A172 (cell line): ENCODE measurements around the gene RNF166. TPM values are rescaled to one million over a fixed set of nuclear protein-coding genes. Genes with fewer than 3 reads are reported as not detected.

Source experiments
- DNase-seq: peaks from one replicate; pipeline ENCODE4 v3.0.0-alpha.2; 2015; ENCODE audit warnings: low spot score
- total RNA-seq: library from RNA; depleted of rRNA; stranded (reverse); fragments of >200 nt; shearing (Covaris generic); gene quantifications from 2 replicates; pipeline ENCODE4 v1.2.3, GENCODE V29; 2014; rRNA removed

The RNF166 gene
- total RNA-seq, result 43.6 and 51.2 TPM in 2 replicates

DNA sequence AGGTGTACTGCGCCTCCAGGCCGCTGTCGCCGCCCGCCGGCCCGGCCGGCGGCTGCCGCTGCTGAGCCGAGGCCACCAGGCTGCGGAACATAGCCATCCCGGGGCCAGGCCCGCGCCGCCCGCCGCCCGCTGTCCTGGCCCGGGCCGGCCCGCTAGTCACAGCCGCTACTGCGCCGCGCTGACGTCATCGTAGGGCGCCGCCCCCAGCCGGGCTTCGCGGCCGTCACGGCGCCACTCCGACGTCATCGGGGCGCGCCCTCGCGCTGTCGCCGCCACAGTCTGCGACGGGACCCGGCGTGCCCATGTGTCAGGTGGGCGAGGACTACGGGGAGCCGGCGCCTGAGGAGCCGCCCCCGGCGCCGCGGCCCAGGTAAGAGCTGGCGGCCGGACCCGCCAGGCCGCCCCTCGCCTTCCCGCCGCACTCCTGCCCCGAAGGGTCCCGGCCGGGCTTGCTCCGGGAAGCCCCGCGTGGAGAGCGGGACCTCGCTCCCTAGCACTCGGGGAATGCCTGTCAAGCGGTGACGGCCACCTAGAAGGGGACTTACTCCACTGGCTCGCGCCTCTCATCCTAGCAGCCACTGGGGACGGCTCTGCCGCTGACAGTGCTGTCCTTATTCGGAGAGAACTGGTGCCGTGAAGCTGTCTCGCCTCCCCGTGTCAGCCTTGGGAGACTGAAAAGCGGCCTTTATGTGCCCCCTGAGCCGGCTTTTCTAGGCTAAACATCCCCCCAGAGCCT lies at the start of gene RNF166, which contains the start of gene CTU2:
Gene RNF166, minus strand, starts transcription at position 180 of the 736 bp plus-strand sequence. Its CDS starts 83 bp downstream, at position 97.
Gene CTU2, plus strand, starts transcription at position 275 of the 736 bp plus-strand sequence. Its CDS starts 28 bp downstream, at position 303.
- peak; percentile 70 for DNase-seq

DNA sequence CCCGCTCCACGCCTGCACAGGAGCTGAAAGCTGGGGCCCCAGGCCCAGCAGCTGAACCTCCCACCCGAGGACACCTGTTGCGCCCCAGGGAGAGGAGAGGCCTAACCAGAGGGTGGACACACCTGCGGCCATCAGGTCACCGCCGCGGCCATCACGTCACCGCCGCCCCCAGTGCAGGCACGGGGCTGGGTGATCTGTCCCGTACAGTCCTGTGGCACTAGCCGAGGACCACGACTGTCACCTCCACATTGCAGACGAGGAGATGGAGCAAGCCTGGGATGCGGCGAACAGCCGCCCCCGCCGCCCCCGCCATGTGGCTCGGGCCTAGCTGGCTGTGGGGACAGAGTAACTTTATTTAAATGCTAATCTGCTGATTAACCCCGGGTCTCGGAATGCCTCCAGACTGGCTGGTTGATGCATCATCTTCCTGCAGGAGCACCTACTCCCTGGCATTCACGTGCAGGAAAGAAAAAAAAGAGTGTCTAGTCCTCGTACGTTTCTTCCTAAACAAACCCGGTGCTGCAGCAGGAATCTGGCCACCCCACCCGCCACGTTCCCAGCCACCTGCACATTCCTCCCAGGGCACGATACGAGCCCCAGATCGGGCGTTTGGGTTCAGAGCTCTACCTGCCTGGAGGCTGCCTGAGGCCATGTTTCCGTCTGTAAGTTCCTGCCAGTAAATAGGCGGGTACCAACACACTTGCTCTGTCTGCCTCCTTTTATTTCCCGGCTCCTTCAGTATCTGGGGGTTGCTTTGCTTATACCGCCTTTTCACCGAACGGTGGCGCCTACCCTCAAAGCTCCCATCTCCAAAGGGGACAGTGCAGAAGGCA lies 48.9 kb upstream of the RNF166 start:
- DNase-seq, result peak; percentile 69

- DNase-seq, result no peak
Measured at GRCh38 chr16:88754109-88754911, 48.1 kb upstream of the RNF166 start.

- no peak for DNase-seq
Measured at GRCh38 chr16:88753602-88754001, 47.4 kb upstream of the RNF166 start.

DNA sequence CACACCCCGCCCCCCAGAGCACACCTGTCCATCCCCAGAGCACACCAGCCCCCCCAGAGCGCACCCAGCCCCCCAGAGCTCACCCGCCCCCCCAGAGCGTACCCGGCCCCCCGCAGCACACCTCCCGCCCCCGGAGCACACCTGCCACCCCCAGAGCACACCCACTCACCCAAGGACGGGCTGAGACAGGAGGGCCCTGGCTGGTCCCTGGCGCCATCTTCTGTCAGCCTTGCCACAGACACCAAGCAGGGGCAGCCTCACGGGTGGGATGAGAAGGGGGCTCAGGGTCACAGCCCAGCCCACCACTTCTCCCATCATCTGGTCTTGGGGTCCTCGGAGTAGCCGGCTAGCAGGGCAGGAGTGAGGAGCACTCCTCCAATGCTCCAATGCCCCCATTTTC lies 47.0 kb upstream of the RNF166 start:
- no peak for DNase-seq

GRCh38 chr16:88752386-88753002 lies 46.3 kb upstream of the RNF166 start:
- no peak for DNase-seq

- no peak for DNase-seq
Measured at GRCh38 chr16:88750854-88751253, 44.6 kb upstream of the RNF166 start.

DNA sequence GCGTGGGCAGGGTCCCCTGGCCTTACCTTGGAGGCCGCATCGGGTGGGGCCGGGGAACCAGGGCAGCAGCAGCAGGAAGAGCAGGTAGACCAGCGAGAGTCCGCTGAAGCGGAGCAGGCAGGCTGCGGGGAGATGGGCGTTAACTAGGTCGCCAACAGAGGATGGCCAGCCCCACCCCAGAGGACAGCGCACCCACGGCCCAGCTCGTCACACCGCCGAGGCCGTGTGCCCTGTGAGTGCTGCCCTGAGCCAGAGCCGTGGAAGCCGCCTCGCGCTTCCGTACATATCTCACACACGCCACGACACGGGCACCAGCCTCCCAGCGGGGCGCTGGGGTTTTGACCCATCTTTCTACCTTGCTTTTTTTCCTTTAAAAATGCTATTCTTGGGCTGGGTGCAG lies 43.1 kb upstream of the RNF166 start:
- DNase-seq, result no peak

DNA sequence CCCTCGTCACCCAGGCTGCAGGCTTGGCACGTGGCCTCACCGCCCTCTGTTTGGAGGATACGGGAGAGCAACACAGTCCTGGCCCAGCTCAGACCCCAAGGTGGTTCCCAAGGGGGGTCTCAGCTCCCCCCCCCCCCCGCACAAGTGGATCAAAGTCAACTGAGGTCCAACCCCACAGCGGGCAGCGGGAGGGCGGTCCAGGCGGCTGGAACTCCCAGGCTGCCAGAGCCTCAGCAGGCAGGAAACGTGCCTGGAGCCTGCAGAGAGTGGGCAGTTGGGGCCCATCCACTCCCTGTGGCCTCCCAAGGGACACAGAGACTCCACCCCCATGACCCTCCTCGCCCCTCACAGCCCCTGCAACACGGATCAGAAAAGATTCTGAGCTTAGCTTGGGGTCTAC lies 42.2 kb upstream of the RNF166 start:
- DNase-seq, result no peak

GRCh38 chr16:88747588-88748301 lies 41.5 kb upstream of the RNF166 start:
- peak; percentile 71 for DNase-seq

DNA sequence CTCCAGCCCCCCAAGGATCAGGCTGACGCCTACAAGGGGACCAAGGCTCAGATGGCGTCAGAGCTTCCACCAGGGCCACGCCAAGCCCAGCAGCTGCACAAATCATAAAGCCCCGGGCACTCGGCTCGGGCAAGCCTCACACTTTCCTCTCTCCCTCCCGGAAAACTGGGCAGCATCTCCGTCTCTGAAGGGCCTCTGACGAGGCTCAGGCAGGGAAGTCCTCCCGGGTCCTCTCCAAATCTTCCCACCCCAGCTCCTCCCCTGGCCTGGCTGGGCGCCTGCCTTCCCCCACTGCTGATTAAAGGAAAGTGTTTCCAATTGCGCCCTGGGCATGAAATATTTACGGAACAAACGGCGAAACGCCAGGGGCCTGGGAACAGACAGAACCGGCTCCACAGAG lies 40.3 kb upstream of the RNF166 start:
- no peak for DNase-seq

- no peak for DNase-seq
Measured at GRCh38 chr16:88744577-88745521, 38.6 kb upstream of the RNF166 start.

DNA sequence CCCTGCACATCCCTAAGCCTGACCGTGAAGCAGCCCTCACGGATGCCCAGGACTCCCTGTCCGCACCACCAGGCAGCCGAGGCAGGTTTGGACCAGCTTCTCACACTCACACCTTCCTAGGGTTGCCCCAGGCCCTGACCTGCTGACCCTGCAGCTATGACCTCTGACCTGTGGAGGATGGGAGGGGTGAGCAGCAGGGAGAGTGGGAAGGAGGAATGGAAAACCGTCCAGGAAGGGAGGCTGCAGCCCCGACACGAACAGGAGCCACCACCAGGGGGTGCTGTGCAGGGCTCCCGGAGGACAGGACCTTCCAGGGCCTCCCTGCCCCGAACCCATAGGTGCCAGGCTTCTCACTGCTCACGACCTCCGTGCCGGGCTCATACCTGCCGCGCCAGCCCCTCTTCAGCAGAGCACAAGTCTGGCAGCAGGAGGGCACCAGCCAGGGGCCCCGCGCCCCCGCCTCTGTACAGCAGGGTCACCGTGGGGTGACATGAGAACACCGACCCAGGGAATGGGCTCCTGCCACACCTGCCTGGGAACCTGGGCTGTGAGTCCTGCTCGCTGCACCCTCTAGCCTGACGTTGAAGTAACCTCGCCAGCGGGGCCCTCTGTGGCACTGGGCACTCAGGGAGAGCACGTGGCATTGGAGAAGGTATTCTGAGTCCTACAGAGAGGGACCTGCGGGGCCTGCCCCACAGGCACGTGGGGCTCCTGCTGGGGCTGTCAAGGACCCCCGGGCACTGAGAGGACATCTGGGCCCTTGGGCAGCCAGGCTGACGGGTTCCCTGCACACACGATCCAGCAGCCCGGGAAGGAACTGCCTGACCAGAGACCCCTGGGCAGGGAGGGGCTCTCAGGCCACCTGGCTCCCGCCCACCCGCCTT lies 37.7 kb upstream of the RNF166 start:
- DNase-seq, result peak; percentile 61

- DNase-seq, result no peak
Measured at GRCh38 chr16:88742896-88743605, 36.8 kb upstream of the RNF166 start.

- DNase-seq, result no peak
Measured at GRCh38 chr16:88741368-88741767, 35.2 kb upstream of the RNF166 start.

GRCh38 chr16:88740727-88741055 lies 34.5 kb upstream of the RNF166 start:
- DNase-seq, result no peak

DNA sequence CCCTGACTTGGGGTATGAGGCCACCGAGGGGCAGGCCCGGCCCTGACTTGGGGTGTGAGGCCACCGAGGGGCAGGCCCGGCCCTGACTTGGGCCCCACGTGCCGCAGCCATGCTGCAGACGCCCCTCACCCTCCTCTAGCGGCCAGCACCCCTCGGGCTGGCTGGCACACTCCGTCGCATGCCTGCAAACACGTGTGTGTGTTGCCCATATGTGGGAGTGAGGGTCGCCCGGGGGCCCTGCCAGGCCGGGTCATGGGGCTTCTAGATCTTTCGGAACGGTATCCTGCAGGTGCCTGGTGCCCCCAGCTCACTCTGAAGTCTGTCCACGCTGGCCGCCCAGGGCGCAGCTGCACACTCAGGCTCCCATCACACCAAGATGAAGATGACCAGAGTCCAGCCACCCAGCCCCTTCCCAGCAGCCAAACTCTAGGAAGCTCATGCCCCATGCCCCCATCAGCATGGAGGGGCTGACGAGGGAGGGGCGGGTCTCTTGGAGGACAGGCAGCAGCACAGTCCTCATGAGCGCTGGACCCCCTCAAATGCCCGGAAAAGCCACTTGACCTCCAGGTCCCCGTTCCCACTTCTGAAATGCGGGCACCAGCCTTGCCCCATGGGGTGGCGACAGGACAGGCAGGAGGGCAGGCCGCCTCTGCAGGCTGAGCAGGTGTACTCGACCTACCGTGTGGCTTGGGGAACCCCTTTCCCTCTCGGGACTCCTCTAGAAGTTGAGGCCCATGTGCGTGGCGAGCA lies 33.9 kb upstream of the RNF166 start:
- DNase-seq, result no peak
